ENCODE data around the gene EBF3. TPM values are rescaled to one million over a fixed set of nuclear protein-coding genes. Genes with fewer than 3 reads are reported as not detected.

Gene EBF3
- polyA plus RNA-seq, 1 experiment: 0.32 TPM

- no peak for TF ChIP-seq CTCF (IDR thresholded peaks at IDR 0.05; ENCODE audit: insufficient read depth, low read depth, low read length)
- H3K4me3 ChIP-seq (ENCODE audit: low read depth, low read length): no peak overlapping the region
- DNase-seq (ENCODE audit: low read depth): no peak
- CTCF ChIA-PET: no interaction called here
- H3K27me3 ChIP-seq (ENCODE audit: control insufficient read depth, insufficient read depth, low read length): no peaks in the 10 kb centered on the region
- POLR2A ChIA-PET: no interaction called here
- no peaks in the 10 kb centered on the region for H3K36me3 ChIP-seq (ENCODE audit: control insufficient read depth, insufficient read depth, low read length)
These were observed 138.9 kb downstream of the EBF3 start for GRCh38 chr10:129825221-129825620.

GRCh38 chr10:129820451-129820850 is 143.6 kb downstream of the EBF3 start:
- Histone ChIP-seq H3K27me3 (ENCODE audit: control insufficient read depth, insufficient read depth, low read length) (no peaks in the 10 kb centered on the region), H3K4me3 (ENCODE audit: low read depth, low read length) (no peak overlapping the region), H3K36me3 (ENCODE audit: control insufficient read depth, insufficient read depth, low read length) (no peaks in the 10 kb centered on the region)
- TF ChIP-seq CTCF (IDR thresholded peaks at IDR 0.05; ENCODE audit: insufficient read depth, low read depth, low read length): no peak
- no peak for DNase-seq (ENCODE audit: low read depth)
- ChIA-PET POLR2A (no interaction called here), CTCF (no interaction called here)

GRCh38 chr10:129816656-129817045 is 147.4 kb downstream of the EBF3 start:
- no peak for DNase-seq (ENCODE audit: low read depth)
- TF ChIP-seq CTCF (IDR thresholded peaks at IDR 0.05; ENCODE audit: insufficient read depth, low read depth, low read length): no peak
- no peaks in the 10 kb centered on the region for H3K36me3 ChIP-seq (ENCODE audit: control insufficient read depth, insufficient read depth, low read length)
- CTCF ChIA-PET: no interaction called here
- POLR2A ChIA-PET: no interaction called here
- H3K27me3 ChIP-seq (ENCODE audit: control insufficient read depth, insufficient read depth, low read length): no peaks in the 10 kb centered on the region
- H3K4me3 ChIP-seq (ENCODE audit: low read depth, low read length): no peak overlapping the region

GRCh38 chr10:129815898-129816655 is 148.0 kb downstream of the EBF3 start:
- no peaks in the 10 kb centered on the region for H3K27me3 ChIP-seq (ENCODE audit: control insufficient read depth, insufficient read depth, low read length)
- H3K4me3 ChIP-seq (ENCODE audit: low read depth, low read length): no peak overlapping the region
- no peaks in the 10 kb centered on the region for H3K36me3 ChIP-seq (ENCODE audit: control insufficient read depth, insufficient read depth, low read length)
- no peak for TF ChIP-seq CTCF (IDR thresholded peaks at IDR 0.05; ENCODE audit: insufficient read depth, low read depth, low read length)
- ChIA-PET CTCF (no interaction called here), POLR2A (no interaction called here)
- DNase-seq (ENCODE audit: low read depth): no peak

- Histone ChIP-seq H3K27me3 (ENCODE audit: control insufficient read depth, insufficient read depth, low read length) (no peaks in the 10 kb centered on the region), H3K4me3 (ENCODE audit: low read depth, low read length) (no peak overlapping the region), H3K36me3 (ENCODE audit: control insufficient read depth, insufficient read depth, low read length) (no peaks in the 10 kb centered on the region)
- POLR2A ChIA-PET: no interaction called here
- CTCF ChIA-PET: no interaction called here
- no peak for DNase-seq (ENCODE audit: low read depth)
- no peak for TF ChIP-seq CTCF (IDR thresholded peaks at IDR 0.05; ENCODE audit: insufficient read depth, low read depth, low read length)
These were observed 149.1 kb downstream of the EBF3 start for GRCh38 chr10:129814681-129815646.
